WTC11 (cell line): ENCODE data around the gene MGST3.
"Not testable (repeated sequence)": the region's sequence is repeated elsewhere in the genome, so short reads cannot be mapped to it uniquely, and the experiment has no call there.

Source experiments
- CTCF ChIP-seq: fragments of 200-600 bp; IDR thresholded peaks from 2 replicates; pipeline ENCODE4 v1.8.0; 2022; ENCODE audit warnings: antibody characterized with exemption
- ESRRA ChIP-seq: sonication (generic); formaldehyde crosslinking; IDR thresholded peaks from 2 replicates; pipeline ENCODE4 v1.8.1; 2022; ENCODE audit warnings: mild to moderate bottlenecking, missing genetic modification reagents, borderline replicate concordance
- FOXJ3 ChIP-seq: sonication (generic); formaldehyde crosslinking; IDR thresholded peaks from 2 replicates; pipeline ENCODE4 v1.9.0; 2021; ENCODE audit warnings: missing genetic modification reagents, mild to moderate bottlenecking, borderline replicate concordance
- USF1 ChIP-seq: sonication (generic); formaldehyde crosslinking; IDR thresholded peaks from 2 replicates; pipeline ENCODE4 v1.8.0; 2022; ENCODE audit warnings: mild to moderate bottlenecking, missing genetic modification reagents
- ZNF232 ChIP-seq: sonication (generic); formaldehyde crosslinking; IDR thresholded peaks from 2 replicates; pipeline ENCODE4 v1.8.0; 2022; ENCODE audit warnings: mild to moderate bottlenecking, missing genetic modification reagents
- ZNF416 ChIP-seq: fragments of 250-450 bp; sonication (Bioruptor Pico); IDR thresholded peaks from 2 replicates; pipeline ENCODE4 v1.9.0; 2021; ENCODE audit warnings: mild to moderate bottlenecking, inconsistent platforms
- TF ChIP-seq, protein P1 (sequence below): sonication (generic); formaldehyde crosslinking; IDR thresholded peaks from 2 replicates; pipeline ENCODE4 v1.8.1; 2022; ENCODE audit warnings: low read depth, missing genetic modification reagents, borderline replicate concordance

- not testable (repeated sequence) for TF ChIP-seq ESRRA (CRISPR knock-in tag); FOXJ3 (CRISPR knock-in tag); USF1; CTCF; ZNF416 (CRISPR knock-in tag); ZNF232
- TF ChIP-seq, protein P1, sequence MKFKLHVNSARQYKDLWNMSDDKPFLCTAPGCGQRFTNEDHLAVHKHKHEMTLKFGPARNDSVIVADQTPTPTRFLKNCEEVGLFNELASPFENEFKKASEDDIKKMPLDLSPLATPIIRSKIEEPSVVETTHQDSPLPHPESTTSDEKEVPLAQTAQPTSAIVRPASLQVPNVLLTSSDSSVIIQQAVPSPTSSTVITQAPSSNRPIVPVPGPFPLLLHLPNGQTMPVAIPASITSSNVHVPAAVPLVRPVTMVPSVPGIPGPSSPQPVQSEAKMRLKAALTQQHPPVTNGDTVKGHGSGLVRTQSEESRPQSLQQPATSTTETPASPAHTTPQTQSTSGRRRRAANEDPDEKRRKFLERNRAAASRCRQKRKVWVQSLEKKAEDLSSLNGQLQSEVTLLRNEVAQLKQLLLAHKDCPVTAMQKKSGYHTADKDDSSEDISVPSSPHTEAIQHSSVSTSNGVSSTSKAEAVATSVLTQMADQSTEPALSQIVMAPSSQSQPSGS (CRISPR knock-in tag): not testable (repeated sequence)
Observed at GRCh38 chr1:165591391-165591790, 39.6 kb upstream of the MGST3 start.
